HG03196 (cell line): ENCODE measurements around the gene TAS2R1.
"Not testable (repeated sequence)": the region's sequence is repeated elsewhere in the genome, so short reads cannot be mapped to it uniquely, and the experiment has no call there.

Experiments
- ATAC-seq: cut with Tn5 transposase; IDR thresholded peaks from one replicate; pipeline ENCODE4 v1.9.1; 2021; ENCODE audit not compliant: unreplicated experiment

The TAS2R1 gene

DNA sequence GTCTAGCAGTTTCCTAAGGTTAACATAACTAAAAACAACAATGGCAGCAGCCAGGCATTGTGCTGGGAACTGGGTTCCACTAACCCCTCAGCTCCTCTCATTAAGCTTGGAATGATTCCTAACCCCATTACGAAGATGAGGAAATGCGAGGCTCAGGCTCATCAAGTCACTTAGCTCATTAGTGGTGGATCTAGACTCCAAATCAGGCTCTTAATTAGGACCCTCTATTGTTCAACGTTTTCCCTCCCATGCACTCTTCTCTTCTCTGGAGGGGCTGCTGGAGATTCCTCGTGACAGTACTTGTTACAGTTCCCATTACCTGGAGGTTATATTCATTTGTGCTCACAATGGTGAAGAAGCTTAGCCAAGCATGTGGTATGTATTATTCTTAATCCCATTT, 6.5 kb downstream of the TAS2R1 start:
- no peak for ATAC-seq

DNA sequence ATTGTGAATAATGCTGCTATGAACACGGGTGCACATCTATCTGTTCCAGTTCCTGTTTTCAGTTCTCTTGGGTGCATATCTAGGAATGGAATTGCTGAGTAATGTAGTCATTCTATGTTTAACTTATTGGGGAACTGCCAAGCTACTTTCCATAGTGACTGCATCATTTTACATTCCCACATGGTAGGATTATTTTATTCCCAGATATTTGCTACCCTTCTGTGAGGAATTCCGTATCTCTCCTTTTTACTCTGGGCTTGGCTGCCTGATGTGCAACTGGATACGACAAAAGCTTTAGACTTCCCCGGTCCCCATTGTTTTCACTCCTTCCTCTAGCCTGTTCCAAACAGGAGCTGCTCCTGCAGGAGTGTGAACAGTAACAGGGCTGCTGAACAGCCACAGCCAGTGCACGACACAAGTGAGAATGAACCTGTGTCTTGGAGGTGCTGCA, 7.2 kb downstream of the TAS2R1 start:
- no peak for ATAC-seq

DNA sequence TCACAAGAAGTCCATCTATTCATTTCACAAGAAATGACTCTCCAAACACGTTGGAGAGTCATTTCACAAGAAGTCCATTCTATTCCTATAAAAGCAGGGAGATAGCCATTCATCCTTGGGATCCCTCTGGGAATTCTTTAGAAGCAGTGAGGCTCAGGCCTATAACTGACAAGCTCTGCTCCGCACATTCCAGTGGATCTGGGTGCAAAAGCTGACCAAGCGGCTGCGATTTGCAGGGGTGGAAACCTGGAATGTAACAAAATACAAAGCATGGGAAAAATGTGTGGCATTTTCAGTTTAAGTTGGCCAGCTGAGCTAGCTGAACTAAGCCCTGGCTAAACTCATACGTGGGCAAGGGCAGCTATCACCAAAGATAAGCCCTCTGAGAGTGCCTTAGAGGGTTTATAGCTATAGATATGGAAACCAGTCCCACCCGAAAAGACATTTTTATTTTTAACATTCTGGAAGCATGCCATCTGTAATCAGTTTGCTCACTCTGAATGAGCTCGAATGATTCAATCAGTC, 8.7 kb downstream of the TAS2R1 start:
- no peak for ATAC-seq

DNA sequence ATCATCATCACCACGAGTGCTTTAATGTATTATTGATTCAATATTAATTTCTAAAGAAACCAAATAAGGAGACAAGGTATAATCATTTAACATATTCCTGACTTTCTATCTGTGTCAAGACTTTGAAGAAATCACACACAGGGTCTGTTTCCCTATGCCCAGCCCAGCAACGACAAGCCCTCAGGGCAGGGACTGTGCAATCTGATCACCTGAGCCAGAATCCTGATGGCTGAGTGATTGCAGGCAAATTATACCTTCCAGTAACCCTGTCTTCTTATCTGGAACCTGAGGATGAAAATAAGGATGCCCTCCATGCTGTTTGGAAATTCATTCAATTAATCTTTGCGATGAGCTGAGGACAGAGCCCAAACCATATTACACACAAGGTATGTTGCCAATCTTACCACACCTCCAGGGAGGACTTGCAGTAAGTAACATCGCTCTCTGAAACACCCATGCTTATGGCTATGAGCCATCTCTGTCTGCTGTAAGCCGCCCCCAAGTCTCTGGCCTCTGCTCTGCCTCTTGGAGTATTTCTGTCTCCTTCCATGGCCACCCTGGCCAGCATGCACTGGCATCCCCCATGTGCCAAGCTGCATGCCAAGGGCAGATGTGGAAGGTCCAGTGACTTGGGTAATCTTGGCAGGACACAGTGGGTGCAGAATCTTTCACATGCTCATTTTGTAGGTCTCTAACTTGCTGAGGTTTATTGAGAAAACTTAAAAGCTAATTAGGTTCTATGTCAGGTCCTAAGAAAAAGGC, 10.6 kb downstream of the TAS2R1 start:
- ATAC-seq: no peak

DNA sequence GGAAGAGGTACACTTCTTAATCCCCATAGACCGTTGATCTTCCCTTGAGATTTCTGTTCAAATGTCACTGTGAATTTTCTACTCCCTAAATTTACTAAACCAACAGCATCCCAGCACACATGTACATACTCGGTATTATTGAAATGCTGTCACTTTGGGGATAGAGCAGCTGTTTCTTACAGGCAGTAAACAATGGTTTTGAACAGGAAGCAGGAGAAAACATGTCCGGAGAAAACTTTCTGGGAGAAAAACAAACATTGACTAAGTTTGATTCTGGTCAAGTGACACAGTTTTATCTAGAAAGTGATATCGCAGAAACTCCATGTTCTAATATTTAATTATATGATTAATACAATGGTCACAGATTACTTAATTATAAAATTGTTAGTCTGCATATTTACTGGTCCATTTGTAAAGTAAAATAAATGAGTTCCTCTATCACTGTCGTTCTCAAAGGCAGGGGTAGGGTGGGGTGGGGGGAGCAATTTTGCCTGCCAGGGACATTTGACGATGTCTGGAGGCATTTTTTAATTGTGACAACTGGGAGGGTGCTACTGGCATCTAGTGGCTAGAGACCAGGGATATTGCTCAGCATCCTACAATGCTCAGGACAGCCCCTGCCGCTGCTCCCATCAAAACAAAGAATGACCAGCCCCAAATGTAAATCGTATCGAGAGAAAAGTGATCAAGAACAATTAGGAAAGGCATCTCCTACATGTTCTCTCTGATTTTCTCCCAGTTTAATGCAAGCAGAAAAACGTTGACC, 12.2 kb downstream of the TAS2R1 start:
- no peak for ATAC-seq

DNA sequence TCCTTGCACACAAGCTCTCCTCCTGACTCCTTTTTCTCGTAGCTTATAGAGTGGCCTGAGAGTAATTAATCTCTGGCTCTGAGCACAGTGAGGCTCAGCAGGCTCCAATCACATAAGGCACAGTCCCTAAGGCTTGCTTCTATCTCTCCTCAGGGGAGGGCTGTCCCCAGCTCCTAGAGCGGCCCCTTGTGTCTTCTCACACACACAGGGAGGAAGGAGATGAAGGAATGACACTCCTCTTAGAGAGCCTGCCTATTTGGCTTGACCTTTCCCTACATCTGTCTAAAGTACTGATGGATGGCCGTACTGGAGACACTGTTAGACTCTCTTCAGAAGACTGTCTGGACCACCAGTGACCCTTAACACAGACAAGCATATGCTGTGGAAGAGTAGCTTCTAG, 12.9 kb downstream of the TAS2R1 start:
- no peak for ATAC-seq

DNA sequence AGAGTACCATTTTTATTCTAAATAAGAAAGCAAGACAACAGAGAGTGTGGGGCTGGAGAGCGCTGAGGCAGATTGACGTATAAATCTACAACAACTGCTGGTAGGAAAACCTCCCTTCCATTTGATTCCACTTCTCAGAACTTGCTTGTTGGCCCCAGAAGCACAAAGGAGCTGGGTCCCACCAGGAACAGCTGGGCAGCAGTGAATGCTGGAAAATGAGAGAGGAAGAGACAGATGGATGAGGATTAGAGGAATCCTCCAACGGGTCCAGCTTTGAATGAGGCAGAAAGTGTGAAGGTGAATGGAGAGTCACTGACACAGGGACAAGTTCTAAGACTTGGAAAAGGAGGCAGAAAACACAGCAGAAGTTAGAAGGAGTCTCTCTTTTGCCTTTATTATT, 14.8 kb downstream of the TAS2R1 start:
- ATAC-seq: no peak

DNA sequence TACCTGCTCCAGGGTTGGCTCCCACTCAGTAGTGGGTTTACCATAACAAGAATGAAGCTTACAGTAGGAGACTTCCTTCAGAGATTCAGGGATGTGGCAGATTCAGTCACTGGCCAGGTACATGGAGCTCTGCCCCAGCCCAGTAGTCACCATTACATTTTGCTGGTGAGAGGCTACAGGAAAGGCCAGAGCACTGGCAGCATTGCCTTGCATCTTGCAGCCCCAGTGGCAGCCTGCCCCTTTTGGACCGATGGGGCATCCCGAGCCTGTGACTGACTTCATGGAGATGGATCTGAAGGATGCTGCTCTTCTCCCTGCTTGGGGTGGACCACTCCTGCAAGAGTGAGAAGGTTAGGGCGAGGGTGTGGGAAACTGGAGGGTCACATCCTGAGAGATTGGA, 16.8 kb downstream of the TAS2R1 start:
- ATAC-seq: no peak

DNA sequence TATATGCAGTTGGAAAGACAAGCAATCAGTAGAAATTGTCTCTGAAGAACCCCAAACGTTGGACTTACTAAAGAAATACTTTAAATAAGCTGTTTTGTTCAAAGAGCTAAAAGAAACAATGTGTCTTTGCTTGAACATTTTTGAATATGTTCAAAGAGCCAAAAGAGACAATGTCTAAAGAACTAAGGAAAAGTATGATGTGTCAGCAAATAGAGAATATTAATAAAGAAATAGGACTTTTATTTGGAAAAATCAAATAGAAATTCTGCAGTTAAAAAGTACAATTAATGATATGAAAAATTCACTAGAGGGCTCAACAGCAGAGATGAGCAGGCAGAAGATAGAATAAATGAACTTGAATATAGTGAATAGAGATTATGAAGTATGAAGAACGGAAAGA, 19.2 kb downstream of the TAS2R1 start:
- no peak for ATAC-seq

DNA sequence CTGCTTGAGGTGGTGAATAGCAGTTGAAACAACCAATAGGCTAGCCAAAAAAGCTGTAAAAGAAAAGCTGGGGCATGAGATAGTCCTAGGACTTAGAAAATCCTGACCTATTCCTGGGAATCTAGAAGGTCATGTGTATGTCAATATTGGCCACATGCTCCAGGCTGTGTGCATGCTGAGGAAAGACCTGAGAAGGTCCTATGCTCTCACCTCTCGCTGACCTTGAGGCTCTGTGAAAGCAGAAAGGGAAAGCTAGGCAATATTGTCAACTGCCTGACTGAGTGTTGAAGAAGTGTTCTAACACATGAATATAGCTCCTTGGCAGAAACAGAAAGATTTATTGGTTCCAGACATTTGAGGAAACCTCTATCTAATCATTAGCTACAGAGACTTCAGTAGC, 19.8 kb downstream of the TAS2R1 start:
- ATAC-seq: no peak

DNA sequence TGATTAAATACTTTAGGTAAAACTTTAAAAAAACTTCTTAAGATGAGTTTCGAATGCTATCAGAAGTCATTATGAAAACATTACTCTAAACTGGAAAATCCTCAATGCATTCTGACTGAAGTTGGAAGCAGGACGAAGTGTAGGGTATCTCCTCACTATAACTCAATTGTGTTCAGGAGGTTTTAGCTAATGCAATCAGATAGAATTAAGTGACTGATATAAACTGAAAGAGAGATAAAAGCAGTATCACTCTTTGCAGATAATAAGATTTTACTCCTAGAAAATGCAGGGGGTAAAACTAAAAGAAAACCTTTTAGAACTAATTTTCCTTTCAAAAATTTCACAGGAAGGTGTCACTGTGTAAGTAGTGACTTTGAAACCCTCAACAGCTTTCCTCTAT, 22.1 kb downstream of the TAS2R1 start:
- ATAC-seq: no peak

DNA sequence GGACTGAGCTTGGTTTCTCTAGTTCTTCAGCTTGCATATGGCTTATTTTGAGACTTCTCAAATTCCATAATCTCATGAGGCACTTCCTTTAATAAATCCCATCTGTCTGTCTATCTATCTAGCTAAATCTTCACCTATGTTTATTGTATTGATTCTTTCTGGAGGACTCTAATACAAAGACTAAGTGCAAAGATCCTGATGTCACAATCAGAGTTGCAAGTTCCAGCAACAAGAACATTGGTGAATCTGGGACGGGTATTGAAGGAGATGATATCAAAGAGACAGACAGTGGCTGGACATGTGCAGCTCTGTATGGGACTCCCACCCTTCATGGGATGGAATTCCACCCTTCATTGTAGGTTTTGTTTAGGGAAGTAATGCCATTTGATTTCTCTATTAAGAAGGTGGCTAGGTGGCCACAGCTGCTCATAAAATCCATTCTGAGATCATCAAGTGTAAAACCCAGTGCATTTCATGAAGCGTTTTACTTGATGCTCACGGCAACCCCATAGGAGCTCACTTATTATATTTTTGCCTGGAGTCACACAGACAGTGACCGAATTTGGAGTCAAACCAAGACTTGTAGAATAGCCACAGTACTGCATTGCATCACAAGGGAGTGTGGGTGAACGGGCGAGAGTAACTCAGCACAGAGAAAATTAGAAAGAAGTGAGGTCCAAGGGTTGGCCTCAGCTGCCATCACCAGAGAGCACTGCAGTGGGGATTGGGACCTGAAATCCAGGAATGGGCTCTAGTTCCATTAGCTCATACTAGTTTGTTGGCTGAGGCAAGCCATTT, 24.9 kb downstream of the TAS2R1 start:
- ATAC-seq: no peak

DNA sequence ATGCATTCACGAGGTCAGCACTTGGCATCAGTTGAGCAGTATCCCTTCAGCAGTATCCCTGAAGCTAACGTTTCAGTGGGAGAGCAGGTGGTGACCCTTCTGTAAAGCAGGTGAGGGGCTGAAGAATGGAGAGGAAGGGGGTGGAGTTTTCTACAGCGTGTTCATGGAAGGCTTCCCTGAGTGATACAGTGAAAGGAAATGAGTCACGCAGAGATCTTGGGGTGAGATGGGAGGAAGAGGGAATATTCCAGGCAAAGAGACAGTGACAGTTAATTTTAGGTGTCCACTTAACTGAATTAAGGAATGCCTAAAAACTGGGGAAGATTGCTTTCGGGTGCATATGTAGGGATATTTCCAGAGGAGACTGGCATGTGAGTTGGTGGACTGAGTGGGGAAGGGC, 25.7 kb downstream of the TAS2R1 start:
- ATAC-seq: no peak

DNA sequence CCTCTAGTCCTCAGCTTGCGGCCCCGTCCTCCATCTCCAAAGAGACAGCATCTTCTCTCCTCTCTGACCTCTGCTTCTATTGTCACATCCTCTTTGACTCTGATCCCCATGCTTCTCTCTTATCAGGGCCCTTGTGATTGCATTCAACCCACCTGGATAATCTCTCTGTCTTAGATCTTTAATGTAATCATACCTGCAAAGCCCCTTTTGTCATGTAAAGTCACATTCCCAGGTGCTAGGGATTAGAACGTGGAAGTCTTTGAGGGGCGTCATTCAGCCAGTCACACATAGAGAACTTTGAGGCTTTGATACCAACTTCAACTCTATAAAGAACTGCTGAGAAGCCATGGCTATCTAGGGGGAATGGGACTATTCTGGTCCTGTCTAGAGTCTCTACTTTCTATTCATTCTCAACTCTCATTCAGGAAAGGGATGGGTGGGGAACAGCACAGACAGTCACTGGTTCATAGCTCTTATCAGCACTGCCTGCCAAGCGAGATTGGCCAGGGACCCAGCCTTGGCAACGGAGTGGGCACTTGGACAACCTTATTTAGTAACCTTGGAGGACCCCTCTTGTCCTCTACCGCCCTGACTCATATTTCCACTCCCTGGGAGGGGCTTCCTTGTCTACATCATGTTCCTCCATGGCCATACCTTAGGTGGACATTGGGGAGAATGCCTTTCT, 29.0 kb downstream of the TAS2R1 start:
- no peak for ATAC-seq

DNA sequence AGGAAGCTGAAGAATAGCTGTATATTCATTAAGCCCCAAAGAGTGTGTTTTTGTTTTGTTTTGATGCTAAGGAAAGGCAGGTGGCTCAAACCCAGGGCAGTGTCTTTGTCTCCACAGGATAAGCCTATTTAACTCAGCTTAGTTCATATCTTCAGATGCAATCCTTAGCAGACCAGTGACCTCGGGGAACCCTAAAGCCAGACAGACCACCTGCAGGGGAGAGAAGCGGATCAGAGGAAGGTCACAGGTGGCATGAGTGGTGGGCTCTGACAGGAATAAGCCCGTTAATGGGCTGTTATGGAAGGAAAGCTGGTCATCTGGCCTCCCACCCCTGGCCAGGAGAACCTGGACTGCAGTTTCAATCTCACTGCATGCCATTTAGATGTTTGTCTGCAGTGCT, 30.8 kb downstream of the TAS2R1 start:
- no peak for ATAC-seq

DNA sequence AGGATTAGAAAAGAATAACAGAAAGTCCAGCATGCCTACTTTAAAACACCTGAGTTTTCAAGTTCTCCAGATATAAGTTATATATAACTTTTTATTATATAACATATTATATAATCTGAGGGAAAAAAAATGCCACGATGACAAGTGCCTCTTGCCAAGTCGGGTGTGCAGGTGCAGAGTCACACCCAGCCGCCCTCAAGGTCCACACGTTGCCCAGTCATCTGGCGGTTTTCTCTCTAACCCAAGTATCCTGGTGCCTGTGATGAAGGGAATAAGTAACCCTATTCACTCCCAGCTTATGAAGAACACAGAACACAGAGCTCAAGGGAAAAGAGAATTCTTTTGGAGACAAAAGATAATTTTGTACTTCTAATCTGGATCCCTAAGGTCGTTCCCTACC, 31.8 kb downstream of the TAS2R1 start:
- not testable (repeated sequence) for ATAC-seq

DNA sequence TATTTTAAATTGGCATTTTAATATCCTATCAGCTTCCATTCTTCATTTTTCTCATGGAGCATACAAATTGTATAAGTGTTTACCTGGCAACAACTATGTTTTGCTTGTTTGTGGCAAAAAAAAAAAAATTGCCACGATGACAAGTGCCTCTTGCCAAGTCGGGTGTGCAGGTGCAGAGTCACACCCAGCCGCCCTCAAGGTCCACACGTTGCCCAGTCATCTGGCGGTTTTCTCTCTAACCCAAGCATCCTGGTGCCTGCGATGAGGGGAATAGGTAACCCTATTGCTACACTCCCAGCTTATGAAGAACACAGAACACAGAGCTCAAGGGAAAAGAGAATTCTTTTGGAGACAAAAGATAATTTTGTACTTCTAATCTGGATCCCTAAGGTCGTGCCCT, 32.8 kb downstream of the TAS2R1 start:
- not testable (repeated sequence) for ATAC-seq

DNA sequence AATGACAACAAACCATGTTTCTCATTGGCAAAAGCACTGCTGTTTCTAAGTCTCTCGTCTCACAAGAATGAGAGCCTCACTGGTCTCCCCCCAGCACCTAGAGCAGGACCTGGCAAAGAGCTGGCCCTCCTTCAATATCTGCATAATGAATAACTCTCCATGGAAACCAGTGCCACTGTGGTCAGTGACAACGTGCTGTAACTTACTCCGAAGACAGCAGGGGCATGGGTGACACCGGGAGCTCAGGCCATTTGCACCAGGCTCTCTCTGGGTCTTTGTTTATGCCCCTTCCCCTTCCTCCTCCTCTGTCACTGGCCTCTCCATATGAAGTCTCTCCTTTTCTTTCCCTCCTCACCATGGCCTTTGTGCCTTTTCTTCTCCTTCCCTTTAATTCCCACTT, 33.3 kb downstream of the TAS2R1 start:
- no peak for ATAC-seq

DNA sequence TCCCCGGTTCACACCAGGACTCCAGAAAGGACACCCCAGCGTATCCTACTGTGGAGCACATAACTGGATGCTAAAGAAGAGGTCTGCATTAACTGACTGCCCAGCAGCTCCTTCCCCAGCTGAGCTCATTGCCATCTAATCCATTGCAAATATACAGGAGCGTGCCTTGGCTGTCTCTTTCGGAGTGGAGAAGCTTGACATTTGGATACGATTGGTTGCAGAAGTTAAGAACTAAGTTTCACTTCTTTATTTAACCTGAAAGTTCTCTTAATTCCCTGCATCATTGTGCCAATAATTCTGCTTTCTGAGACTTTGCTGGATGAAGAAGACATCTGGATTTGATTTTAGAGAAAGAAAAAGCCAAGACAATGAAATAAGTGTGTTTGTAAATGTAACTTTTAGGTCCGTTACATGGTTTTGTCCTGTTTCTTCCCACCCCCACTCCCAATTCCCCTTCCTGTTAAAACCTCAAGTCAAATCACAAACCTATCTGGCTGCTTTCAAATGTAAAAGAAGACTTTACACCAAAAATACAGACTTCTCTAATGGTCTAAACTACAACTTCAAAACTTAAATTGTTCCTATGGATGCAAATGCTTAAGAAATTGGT, 33.9 kb downstream of the TAS2R1 start:
- ATAC-seq: no peak

DNA sequence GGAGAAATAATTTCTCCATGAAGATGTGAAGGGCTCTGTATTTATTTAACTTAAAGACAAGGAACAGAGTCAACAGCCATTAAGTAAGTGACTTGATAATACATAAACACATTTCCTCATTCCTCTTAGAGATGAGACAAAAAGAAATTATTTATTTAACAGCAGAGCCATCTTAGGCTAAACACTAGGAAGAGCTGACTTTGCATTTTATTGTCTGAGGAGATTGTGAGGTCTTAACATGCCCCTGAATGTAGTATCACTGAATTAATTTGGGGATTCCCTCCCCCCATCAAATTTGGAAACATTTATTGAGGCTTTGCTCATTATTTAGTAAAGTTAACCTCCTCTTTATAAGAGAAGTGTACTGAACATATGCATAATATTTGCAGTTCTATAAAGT, 35.2 kb downstream of the TAS2R1 start:
- no peak for ATAC-seq
